Body of pancreas (tissue), 4 donors: ENCODE measurements around the gene RXRA.

Experiments
- POLR2A ChIP-seq, 3 donors: fragments of 450-650 bp; IDR thresholded peaks; one replicate each; pipeline ENCODE4 v1.6.1; 2016; ENCODE audit warnings: antibody characterized with exemption in 3 of 3, mild to moderate bottlenecking in 2 of 3
- TF ChIP-seq, protein P1 (sequence below), 7 experiments: fragments of 450-650 bp in 4 of 7; fragments of 200-600 bp in 3 of 7; sonication (generic) in 3 of 7; IDR thresholded peaks; one replicate each; pipeline ENCODE4 v1.5.1; 2016 to 2019; ENCODE audit warnings: antibody characterized with exemption in 7 of 7

DNA sequence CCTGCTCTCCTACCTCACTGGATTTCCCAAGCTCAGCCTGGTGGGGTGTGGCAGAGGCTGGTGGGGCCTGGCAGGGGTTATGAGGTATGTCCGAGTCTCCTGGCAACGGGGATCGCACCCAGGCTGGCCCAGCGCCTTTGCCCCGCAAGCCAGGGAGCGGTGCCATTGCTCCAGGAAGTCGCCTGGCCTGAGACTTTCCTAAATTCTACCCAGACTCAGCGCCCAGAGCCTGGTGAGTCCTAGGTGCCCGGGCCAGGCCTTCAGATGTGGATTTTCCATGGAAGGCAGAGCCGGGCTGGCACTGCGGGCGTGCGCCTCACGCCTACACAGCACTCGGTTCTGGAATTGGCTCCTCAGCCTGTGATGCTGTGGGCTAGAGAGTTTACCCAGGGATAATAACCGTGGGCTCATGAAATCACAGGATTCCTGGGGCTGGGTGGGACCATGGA lies 159.9 kb downstream of the RXRA start:
- TF ChIP-seq POLR2A (IDR thresholded peaks at IDR 0.05) = no peak
- TF ChIP-seq, protein P1, sequence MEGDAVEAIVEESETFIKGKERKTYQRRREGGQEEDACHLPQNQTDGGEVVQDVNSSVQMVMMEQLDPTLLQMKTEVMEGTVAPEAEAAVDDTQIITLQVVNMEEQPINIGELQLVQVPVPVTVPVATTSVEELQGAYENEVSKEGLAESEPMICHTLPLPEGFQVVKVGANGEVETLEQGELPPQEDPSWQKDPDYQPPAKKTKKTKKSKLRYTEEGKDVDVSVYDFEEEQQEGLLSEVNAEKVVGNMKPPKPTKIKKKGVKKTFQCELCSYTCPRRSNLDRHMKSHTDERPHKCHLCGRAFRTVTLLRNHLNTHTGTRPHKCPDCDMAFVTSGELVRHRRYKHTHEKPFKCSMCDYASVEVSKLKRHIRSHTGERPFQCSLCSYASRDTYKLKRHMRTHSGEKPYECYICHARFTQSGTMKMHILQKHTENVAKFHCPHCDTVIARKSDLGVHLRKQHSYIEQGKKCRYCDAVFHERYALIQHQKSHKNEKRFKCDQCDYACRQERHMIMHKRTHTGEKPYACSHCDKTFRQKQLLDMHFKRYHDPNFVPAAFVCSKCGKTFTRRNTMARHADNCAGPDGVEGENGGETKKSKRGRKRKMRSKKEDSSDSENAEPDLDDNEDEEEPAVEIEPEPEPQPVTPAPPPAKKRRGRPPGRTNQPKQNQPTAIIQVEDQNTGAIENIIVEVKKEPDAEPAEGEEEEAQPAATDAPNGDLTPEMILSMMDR (IDR thresholded peaks at IDR 0.05) = no peak
